OCI-LY7 (cell line): ENCODE results near the gene MYLK4. TPM values are rescaled to one million over a fixed set of nuclear protein-coding genes. Genes with fewer than 3 reads are reported as not detected.

ENCODE experiments used
- BruUV-seq: library from RNA; stranded (reverse); fragments of 400-500 nt; replicated peaks from 2 replicates; lab custom pipeline; 2021; lab: Mats Ljungman, UMichigan
- CTCF ChIA-PET: fragments of 300-600 bp; sonication (Branson Sonifier 250); formaldehyde crosslinking; loops from one replicate; lab custom pipeline; 2022; ENCODE audit warnings: antibody characterized with exemption; ENCODE audit not compliant: unreplicated experiment; lab: Charles Lee
- POLR2A ChIA-PET: fragments of 300-600 bp; sonication (Branson Sonifier 250); formaldehyde crosslinking; loops from one replicate; lab custom pipeline; 2022; ENCODE audit warnings: antibody characterized with exemption; lab: Charles Lee
- DNase-seq: peaks from one replicate; pipeline ENCODE4 v3.0.0-alpha.2; 2015; ENCODE audit warnings: low spot score
- H2AFZ ChIP-seq: fragments of 200-600 bp; sonication (generic), shearing (Covaris generic); 2 replicates; pipeline ENCODE4 v1.6.1; 2014; ENCODE audit warnings: mild to moderate bottlenecking, antibody characterized with exemption, low read length, moderate library complexity
- H3K27ac ChIP-seq: fragments of 200-600 bp; sonication (generic); 2 replicates; pipeline ENCODE4 v1.5.1; 2014; ENCODE audit warnings: mixed run types, low read depth, mild to moderate bottlenecking, moderate library complexity, low read length, inconsistent platforms; ENCODE audit not compliant: poor library complexity, severe bottlenecking
- H3K36me3 ChIP-seq: fragments of 200-600 bp; sonication (generic); 2 replicates; pipeline ENCODE4 v1.6.1; 2014; ENCODE audit warnings: mild to moderate bottlenecking, antibody characterized with exemption, low read length, moderate library complexity, mixed read lengths; ENCODE audit not compliant: insufficient read depth
- H3K4me1 ChIP-seq: fragments of 200-600 bp; sonication (generic); 2 replicates; pipeline ENCODE4 v1.5.1; 2014; ENCODE audit warnings: mild to moderate bottlenecking, low read length; ENCODE audit not compliant: insufficient read depth, poor library complexity, severe bottlenecking
- H3K4me2 ChIP-seq: fragments of 200-600 bp; sonication (generic); 2 replicates; pipeline ENCODE4 v1.6.1; 2014; ENCODE audit warnings: mild to moderate bottlenecking, low read length
- H3K4me3 ChIP-seq: fragments of 200-600 bp; sonication (generic); 2 replicates; pipeline ENCODE4 v1.5.1; 2014; ENCODE audit warnings: mild to moderate bottlenecking, low read depth, low read length; ENCODE audit not compliant: poor library complexity, severe bottlenecking
- H3K79me2 ChIP-seq: fragments of 200-600 bp; sonication (generic); 2 replicates; pipeline ENCODE4 v1.6.1; 2016; ENCODE audit warnings: low read depth, mild to moderate bottlenecking, low read length, moderate library complexity, mixed read lengths; ENCODE audit not compliant: insufficient read depth
- H3K9me2 ChIP-seq: fragments of 200-600 bp; sonication (generic); 2 replicates; pipeline ENCODE4 v1.6.1; 2016; ENCODE audit warnings: mild to moderate bottlenecking, low read length, mixed read lengths; ENCODE audit not compliant: insufficient read depth
- H3K9me3 ChIP-seq: fragments of 200-600 bp; sonication (generic); 2 replicates; pipeline ENCODE4 v1.6.1; 2014; ENCODE audit warnings: mild to moderate bottlenecking, mixed run types, low read length, mixed read lengths
- H4K20me1 ChIP-seq: fragments of 200-600 bp; sonication (generic); 2 replicates; pipeline ENCODE4 v1.6.1; 2014; ENCODE audit warnings: mild to moderate bottlenecking, antibody characterized with exemption, low read length, moderate library complexity, mixed read lengths; ENCODE audit not compliant: insufficient read depth
- EZH2phosphoT487 ChIP-seq: fragments of 200-600 bp; sonication (generic); IDR thresholded peaks from 2 replicates; pipeline ENCODE4 v1.6.1; 2018; ENCODE audit warnings: low read depth, borderline replicate concordance, mild to moderate bottlenecking, mixed run types, antibody characterized with exemption, low read length, moderate library complexity, mixed read lengths
- intact Hi-C: fragments of 100-400 bp; cut with micrococcal nuclease; formaldehyde crosslinking; loops from one replicate; pipeline ENCODE4 v1.10.0; 2022; ENCODE audit not compliant: unreplicated experiment
- total RNA-seq, 2 experiments: library from RNA; depleted of rRNA in 1 of 2; stranded (reverse); fragments of >200 nt in 1 of 2; shearing (Covaris generic) in 1 of 2; gene quantifications; 2 replicates each; pipeline ENCODE4 v1.2.3, GENCODE V29; 2014 to 2022
- TF ChIP-seq, protein P1 (sequence below): fragments of 200-600 bp; sonication (generic); conservative IDR thresholded peaks from 2 replicates; pipeline ENCODE4 v1.5.1; 2014; ENCODE audit warnings: mild to moderate bottlenecking, antibody characterized with exemption, low read length, moderate library complexity, mixed read lengths

The MYLK4 gene
- total RNA-seq, 2 experiments from 2014 or later: 0.16 to 0.36 TPM

DNA sequence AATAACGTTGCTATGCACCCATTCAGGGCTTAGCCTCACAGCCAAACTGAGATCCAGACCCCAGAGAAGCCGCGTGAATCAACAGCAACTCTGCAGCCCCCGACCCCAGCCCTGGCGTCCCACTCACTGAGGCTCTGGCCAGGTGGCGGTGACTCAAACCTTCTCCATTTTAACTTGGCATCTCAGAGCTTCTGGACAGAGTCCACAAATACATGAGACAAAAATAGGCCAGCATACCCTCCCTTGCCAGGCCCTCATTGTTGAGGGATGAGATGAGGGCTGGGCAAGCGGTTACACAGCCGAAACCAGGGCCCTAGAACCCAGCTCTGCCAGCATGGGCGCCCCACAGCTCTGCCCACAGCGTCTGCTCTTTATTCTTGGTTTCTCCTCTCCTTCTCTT lies 118.4 kb downstream of the MYLK4 start:
- POLR2A ChIA-PET: no interaction called here
- no peak for DNase-seq
- Histone ChIP-seq H3K4me3 (no peak overlapping the region), H3K79me2 (no peaks in the 10 kb centered on the region), H3K36me3 (no peaks in the 10 kb centered on the region), H4K20me1 (no peaks in the 10 kb centered on the region), H3K9me3 (no peaks in the 10 kb centered on the region), H3K4me1 (no peaks in the 10 kb centered on the region), H3K9me2 (no peaks in the 10 kb centered on the region), H2AFZ (no peak overlapping the region), H3K4me2 (no peak overlapping the region), H3K27ac (no peak overlapping the region)
- TF ChIP-seq, protein P1, sequence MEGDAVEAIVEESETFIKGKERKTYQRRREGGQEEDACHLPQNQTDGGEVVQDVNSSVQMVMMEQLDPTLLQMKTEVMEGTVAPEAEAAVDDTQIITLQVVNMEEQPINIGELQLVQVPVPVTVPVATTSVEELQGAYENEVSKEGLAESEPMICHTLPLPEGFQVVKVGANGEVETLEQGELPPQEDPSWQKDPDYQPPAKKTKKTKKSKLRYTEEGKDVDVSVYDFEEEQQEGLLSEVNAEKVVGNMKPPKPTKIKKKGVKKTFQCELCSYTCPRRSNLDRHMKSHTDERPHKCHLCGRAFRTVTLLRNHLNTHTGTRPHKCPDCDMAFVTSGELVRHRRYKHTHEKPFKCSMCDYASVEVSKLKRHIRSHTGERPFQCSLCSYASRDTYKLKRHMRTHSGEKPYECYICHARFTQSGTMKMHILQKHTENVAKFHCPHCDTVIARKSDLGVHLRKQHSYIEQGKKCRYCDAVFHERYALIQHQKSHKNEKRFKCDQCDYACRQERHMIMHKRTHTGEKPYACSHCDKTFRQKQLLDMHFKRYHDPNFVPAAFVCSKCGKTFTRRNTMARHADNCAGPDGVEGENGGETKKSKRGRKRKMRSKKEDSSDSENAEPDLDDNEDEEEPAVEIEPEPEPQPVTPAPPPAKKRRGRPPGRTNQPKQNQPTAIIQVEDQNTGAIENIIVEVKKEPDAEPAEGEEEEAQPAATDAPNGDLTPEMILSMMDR: no peak
- BruUV-seq: no TSS peak
- CTCF ChIA-PET: no interaction called here
- intact Hi-C loops: loop anchor here (5.0 kb wide), 1 partner anchor 1035 kb away; no protein-coding TSS in a partner anchor

DNA sequence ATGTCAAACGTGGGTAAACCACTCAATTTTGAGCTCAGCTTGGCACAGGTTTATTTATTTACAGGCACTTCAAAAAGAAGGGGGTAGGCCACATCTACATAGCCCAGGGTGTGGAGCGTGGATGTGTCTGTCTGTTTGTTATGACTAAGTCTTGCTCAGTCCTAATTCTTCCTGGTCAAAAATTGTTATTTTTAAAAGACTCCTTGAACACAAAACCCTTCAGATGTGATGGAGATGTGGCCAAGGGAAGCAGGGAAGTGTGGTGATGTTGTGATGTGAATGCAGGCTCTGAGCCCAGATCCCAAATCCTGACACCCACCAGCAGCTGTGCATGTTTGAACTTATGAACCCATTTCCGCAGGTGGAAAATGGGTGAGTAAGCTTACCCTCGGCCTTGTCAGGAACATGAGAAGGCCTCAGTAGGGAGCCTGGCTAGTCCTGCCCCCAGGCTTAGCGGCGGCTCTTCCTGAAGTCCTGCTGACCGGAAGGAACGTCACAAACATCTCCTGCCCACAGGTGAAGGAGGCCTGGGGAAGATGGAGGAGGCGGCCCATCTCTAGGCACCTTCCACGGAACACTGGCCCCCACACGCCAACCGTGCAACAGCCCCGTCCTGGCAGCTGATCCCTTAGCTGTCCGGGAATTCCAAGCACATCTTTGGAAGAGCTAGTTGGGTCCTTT lies 119.7 kb downstream of the MYLK4 start:
- ChIA-PET CTCF (no interaction called here), POLR2A (interaction anchor here (0.7 to 1.0 kb wide), 2 partner anchors 9 to 23 kb away, joined by 3 to 4 read pairs; no protein-coding TSS in a partner anchor)
- H4K20me1 ChIP-seq: no peaks in the 10 kb centered on the region
- no peaks in the 10 kb centered on the region for H3K4me1 ChIP-seq
- no peak for DNase-seq
- H3K4me2 ChIP-seq: no peak overlapping the region
- H2AFZ ChIP-seq: no peak overlapping the region
- intact Hi-C loops: loop anchor here (5.0 kb wide), 1 partner anchor 1034 kb away; no protein-coding TSS in a partner anchor
- H3K27ac ChIP-seq: no peak overlapping the region
- no peaks in the 10 kb centered on the region for H3K36me3 ChIP-seq
- no peak overlapping the region for H3K4me3 ChIP-seq
- H3K9me3 ChIP-seq: no peaks in the 10 kb centered on the region
- BruUV-seq: no TSS peak
- H3K9me2 ChIP-seq: no peaks in the 10 kb centered on the region
- TF ChIP-seq EZH2phosphoT487: no peak
- TF ChIP-seq, protein P1: no peak
- H3K79me2 ChIP-seq: no peaks in the 10 kb centered on the region

GRCh38 chr6:2630359-2630758 lies 120.4 kb downstream of the MYLK4 start:
- POLR2A ChIA-PET: interaction anchor here (1.0 kb wide), 1 partner anchor 9 kb away, joined by 4 read pairs; no protein-coding TSS in a partner anchor
- TF ChIP-seq EZH2phosphoT487: no peak
- TF ChIP-seq, protein P1: no peak
- Histone ChIP-seq H3K4me1 (no peaks in the 10 kb centered on the region), H3K36me3 (no peaks in the 10 kb centered on the region), H2AFZ (no peak overlapping the region), H4K20me1 (no peaks in the 10 kb centered on the region), H3K79me2 (no peaks in the 10 kb centered on the region), H3K9me2 (no peaks in the 10 kb centered on the region), H3K4me3 (no peak overlapping the region), H3K9me3 (no peaks in the 10 kb centered on the region), H3K4me2 (no peak overlapping the region), H3K27ac (no peak overlapping the region)
- CTCF ChIA-PET: no interaction called here
- BruUV-seq: no TSS peak
- intact Hi-C loops: loop anchor here (5.0 kb wide), 1 partner anchor 1033 kb away; no protein-coding TSS in a partner anchor
- no peak for DNase-seq
